GM23338 (cell line): ENCODE measurements around the gene TRABD2A. TPM values are rescaled to one million over a fixed set of nuclear protein-coding genes. Genes with fewer than 3 reads are reported as not detected.

ENCODE experiments used
- ATAC-seq: fragments of 200-7000 bp; cut with Tn5 transposase; 3 replicates; pipeline ENCODE4 v1.9.1; 2020
- DNase-seq: peaks from one replicate; pipeline ENCODE4 v3.0.0-alpha.2; 2015; ENCODE audit warnings: low spot score
- H2AFZ ChIP-seq: fragments of 200-600 bp; sonication (generic); 2 replicates; pipeline ENCODE4 v1.8.0; 2016; ENCODE audit warnings: antibody characterized with exemption, mild to moderate bottlenecking, moderate library complexity
- H3F3A ChIP-seq: fragments of 200-600 bp; sonication (generic); replicated peaks from 2 replicates; pipeline ENCODE4 v1.8.0; 2017; ENCODE audit warnings: antibody characterized with exemption, mixed run types, low read depth
- H3K27ac ChIP-seq: fragments of 200-600 bp; sonication (generic); 2 replicates; pipeline ENCODE4 v1.6.1; 2016; ENCODE audit warnings: low read depth
- H3K27me3 ChIP-seq: fragments of 200-600 bp; sonication (generic); 2 replicates; pipeline ENCODE4 v1.8.0; 2016; ENCODE audit warnings: mild to moderate bottlenecking, mixed run types, moderate library complexity; ENCODE audit not compliant: insufficient read depth
- H3K36me3 ChIP-seq: fragments of 200-600 bp; sonication (generic); 2 replicates; pipeline ENCODE4 v1.8.0; 2016; ENCODE audit warnings: mild to moderate bottlenecking; ENCODE audit not compliant: insufficient read depth
- H3K4me1 ChIP-seq: fragments of 200-600 bp; sonication (generic); 2 replicates; pipeline ENCODE4 v1.8.0; 2016; ENCODE audit warnings: mild to moderate bottlenecking, moderate library complexity; ENCODE audit not compliant: insufficient read depth
- H3K4me2 ChIP-seq: fragments of 200-600 bp; sonication (generic); 2 replicates; pipeline ENCODE4 v1.7.1; 2017; ENCODE audit warnings: mixed run types
- H3K4me3 ChIP-seq: fragments of 200-600 bp; sonication (generic); 2 replicates; pipeline ENCODE4 v1.6.1; 2016; ENCODE audit warnings: mixed run types
- H3K79me2 ChIP-seq: fragments of 200-600 bp; sonication (generic); replicated peaks from 2 replicates; pipeline ENCODE4 v1.8.0; 2017; ENCODE audit warnings: mild to moderate bottlenecking; ENCODE audit not compliant: insufficient read depth
- H3K9me2 ChIP-seq: fragments of 200-600 bp; sonication (generic); 2 replicates; pipeline ENCODE4 v1.8.0; 2017; ENCODE audit not compliant: insufficient read depth
- H4K20me1 ChIP-seq: fragments of 200-600 bp; sonication (generic); replicated peaks from 2 replicates; pipeline ENCODE4 v1.8.0; 2017; ENCODE audit warnings: mild to moderate bottlenecking; ENCODE audit not compliant: insufficient read depth
- H3K27ac Mint-ChIP-seq: 2 replicates; pipeline ENCODE4 v1.8.0; 2020; ENCODE audit warnings: inconsistent platforms, mild to moderate bottlenecking, moderate library complexity, mixed read lengths
- H3K27me3 Mint-ChIP-seq: 3 replicates; pipeline ENCODE4 v1.8.0; 2022; ENCODE audit warnings: low read depth, mild to moderate bottlenecking, moderate library complexity, mixed read lengths, inconsistent platforms; ENCODE audit not compliant: insufficient read depth, poor library complexity
- H3K36me3 Mint-ChIP-seq: 3 replicates; pipeline ENCODE4 v1.8.0; 2021; ENCODE audit warnings: low read depth, mild to moderate bottlenecking, inconsistent platforms, moderate library complexity, mixed read lengths
- H3K4me1 Mint-ChIP-seq: 3 replicates; pipeline ENCODE4 v1.8.0; 2020; ENCODE audit warnings: mild to moderate bottlenecking, inconsistent platforms, mixed read lengths
- H3K4me3 Mint-ChIP-seq: 3 replicates; pipeline ENCODE4 v1.8.0; 2021; ENCODE audit warnings: moderate library complexity, mild to moderate bottlenecking, inconsistent platforms, mixed read lengths
- H3K9me3 Mint-ChIP-seq: 3 replicates; pipeline ENCODE4 v1.8.0; 2020; ENCODE audit warnings: moderate library complexity, mild to moderate bottlenecking, inconsistent platforms, mixed read lengths
- CREB1 ChIP-seq: fragments of 250-450 bp; sonication (Bioruptor Pico); IDR thresholded peaks from 2 replicates; pipeline ENCODE4 v1.5.0; 2020; ENCODE audit warnings: low read depth, mild to moderate bottlenecking, moderate library complexity
- EZH2 ChIP-seq: fragments of 200-600 bp; sonication (generic); IDR thresholded peaks from one replicate; pipeline ENCODE4 v1.8.0; 2017; ENCODE audit warnings: antibody characterized with exemption, mild to moderate bottlenecking, low read depth; ENCODE audit not compliant: unreplicated experiment
- JUNB ChIP-seq: IDR thresholded peaks from one replicate; pipeline ENCODE4 v1.6.1; 2016; ENCODE audit warnings: antibody characterized with exemption; ENCODE audit not compliant: unreplicated experiment
- NANOG ChIP-seq: IDR thresholded peaks from 2 replicates; pipeline ENCODE4 v1.6.1; 2016; ENCODE audit warnings: antibody characterized with exemption, borderline replicate concordance
- POLR2AphosphoS5 ChIP-seq: IDR thresholded peaks from 2 replicates; pipeline ENCODE4 v1.6.1; 2016; ENCODE audit warnings: antibody characterized with exemption, low read depth
- STAT1 ChIP-seq: IDR thresholded peaks from one replicate; pipeline ENCODE4 v1.6.1; 2016; ENCODE audit warnings: antibody characterized with exemption; ENCODE audit not compliant: unreplicated experiment
- polyA plus RNA-seq: library from polyadenylated mRNA; unstranded; fragments of >200 nt; fragmentation: Nextera tagmentation; extraction: Ambion mirVana; gene quantifications from 2 replicates; pipeline ENCODE4 v1.2.1, GENCODE V29; 2016
- total RNA-seq: library from RNA; depleted of rRNA; stranded (reverse); fragments of >200 nt; shearing (Covaris generic); gene quantifications from 2 replicates; pipeline ENCODE4 v1.2.3, GENCODE V29; 2014
- TF ChIP-seq, protein P1 (sequence below): fragments of 250-450 bp; sonication (Bioruptor Pico); IDR thresholded peaks from 2 replicates; pipeline ENCODE4 v1.5.0; 2020; ENCODE audit warnings: mild to moderate bottlenecking, moderate library complexity
- TF ChIP-seq, protein P2 (sequence below): IDR thresholded peaks from 2 replicates; pipeline ENCODE4 v1.6.1; 2016; ENCODE audit warnings: antibody characterized with exemption
- TF ChIP-seq, protein P3 (sequence below), 2 experiments: fragments of 200-600 bp in 1 of 2; sonication (generic) in 1 of 2; conservative IDR thresholded peaks; 2 replicates each; pipeline versions ENCODE4 v1.5.1 to v1.6.1; 2016 to 2017; ENCODE audit warnings: antibody characterized with exemption in 2 of 2, low read depth in 2 of 2, mild to moderate bottlenecking in 2 of 2, moderate library complexity in 1 of 2

The TRABD2A gene
- total and polyA plus RNA-seq, 2 experiments from 2014 or later, result 5.5 to 12.1 TPM

DNA sequence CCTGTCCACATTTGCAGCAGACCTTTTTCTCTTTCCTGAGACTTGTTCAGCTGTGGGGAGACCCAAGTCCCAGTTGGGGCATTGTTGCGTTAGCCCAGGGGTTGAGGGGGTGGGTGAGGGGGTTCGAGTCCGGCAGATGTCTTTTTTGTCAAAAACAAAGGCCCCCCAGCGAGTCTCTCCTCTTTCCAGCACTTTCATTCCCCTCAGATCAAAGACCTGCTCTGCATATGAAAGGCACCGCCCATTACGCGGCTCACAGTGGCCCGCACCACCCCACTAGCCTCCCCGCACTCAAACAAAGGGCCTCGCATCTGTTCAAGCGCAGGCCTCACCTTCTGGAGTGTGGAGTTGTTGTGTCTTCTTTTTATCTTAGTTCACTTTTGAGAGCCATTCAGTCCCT lies 25.2 kb downstream of the TRABD2A start (continued):
- peak; percentile 81 for TF ChIP-seq NANOG
- no peak for TF ChIP-seq POLR2AphosphoS5
- TF ChIP-seq STAT1, result no peak
- no peak for TF ChIP-seq EZH2

DNA sequence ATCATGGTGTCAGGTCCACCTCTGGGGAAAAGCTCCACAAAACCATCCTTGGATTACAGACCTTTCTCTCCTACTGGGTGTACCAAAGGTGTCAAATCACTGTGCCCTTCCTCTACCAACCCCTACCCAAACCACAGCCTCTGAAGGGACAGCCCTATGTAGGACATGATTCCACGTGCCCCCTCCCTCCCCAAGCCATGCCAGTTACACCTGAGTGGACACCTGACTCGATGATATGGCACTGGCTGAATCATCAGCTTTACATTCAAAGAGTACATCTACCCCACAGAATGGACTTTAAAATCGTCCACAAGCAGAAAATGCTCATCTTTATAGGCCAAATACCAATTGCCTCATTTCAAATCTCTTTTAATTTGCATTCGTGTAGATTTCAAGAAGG lies 26.0 kb downstream of the TRABD2A start:
- Histone ChIP-seq H3K4me3 (no peak overlapping the region), H3K27ac (no peak overlapping the region), H3K79me2 (no peaks in the 10 kb centered on the region), H3K4me1 (peaks cover 18% of the 10 kb centered on the region), H4K20me1 (no peaks in the 10 kb centered on the region; the same call in 1 of the 2 replicates), H3K4me2 (peak overlapping the region; percentile 69; the same call in 1 of the 2 replicates), H3K27me3 (peaks cover 41% of the 10 kb centered on the region), H3F3A (no peaks in the 10 kb centered on the region), H3K9me2 (peaks cover 25% of the 10 kb centered on the region), H2AFZ (no peak overlapping the region), H3K36me3 (no peaks in the 10 kb centered on the region)
- Mint-ChIP-seq H3K4me1 (peaks cover 19% of the 10 kb centered on the region), H3K4me3 (no peak overlapping the region), H3K27ac (no peak overlapping the region), H3K9me3 (peaks cover 12% of the 10 kb centered on the region), H3K36me3 (peaks cover 6% of the 10 kb centered on the region; the same call in 2 of the 3 replicates), H3K27me3 (peaks cover 39% of the 10 kb centered on the region)
- no peak for ATAC-seq
- TF ChIP-seq POLR2AphosphoS5, result no peak
- TF ChIP-seq, protein P1, sequence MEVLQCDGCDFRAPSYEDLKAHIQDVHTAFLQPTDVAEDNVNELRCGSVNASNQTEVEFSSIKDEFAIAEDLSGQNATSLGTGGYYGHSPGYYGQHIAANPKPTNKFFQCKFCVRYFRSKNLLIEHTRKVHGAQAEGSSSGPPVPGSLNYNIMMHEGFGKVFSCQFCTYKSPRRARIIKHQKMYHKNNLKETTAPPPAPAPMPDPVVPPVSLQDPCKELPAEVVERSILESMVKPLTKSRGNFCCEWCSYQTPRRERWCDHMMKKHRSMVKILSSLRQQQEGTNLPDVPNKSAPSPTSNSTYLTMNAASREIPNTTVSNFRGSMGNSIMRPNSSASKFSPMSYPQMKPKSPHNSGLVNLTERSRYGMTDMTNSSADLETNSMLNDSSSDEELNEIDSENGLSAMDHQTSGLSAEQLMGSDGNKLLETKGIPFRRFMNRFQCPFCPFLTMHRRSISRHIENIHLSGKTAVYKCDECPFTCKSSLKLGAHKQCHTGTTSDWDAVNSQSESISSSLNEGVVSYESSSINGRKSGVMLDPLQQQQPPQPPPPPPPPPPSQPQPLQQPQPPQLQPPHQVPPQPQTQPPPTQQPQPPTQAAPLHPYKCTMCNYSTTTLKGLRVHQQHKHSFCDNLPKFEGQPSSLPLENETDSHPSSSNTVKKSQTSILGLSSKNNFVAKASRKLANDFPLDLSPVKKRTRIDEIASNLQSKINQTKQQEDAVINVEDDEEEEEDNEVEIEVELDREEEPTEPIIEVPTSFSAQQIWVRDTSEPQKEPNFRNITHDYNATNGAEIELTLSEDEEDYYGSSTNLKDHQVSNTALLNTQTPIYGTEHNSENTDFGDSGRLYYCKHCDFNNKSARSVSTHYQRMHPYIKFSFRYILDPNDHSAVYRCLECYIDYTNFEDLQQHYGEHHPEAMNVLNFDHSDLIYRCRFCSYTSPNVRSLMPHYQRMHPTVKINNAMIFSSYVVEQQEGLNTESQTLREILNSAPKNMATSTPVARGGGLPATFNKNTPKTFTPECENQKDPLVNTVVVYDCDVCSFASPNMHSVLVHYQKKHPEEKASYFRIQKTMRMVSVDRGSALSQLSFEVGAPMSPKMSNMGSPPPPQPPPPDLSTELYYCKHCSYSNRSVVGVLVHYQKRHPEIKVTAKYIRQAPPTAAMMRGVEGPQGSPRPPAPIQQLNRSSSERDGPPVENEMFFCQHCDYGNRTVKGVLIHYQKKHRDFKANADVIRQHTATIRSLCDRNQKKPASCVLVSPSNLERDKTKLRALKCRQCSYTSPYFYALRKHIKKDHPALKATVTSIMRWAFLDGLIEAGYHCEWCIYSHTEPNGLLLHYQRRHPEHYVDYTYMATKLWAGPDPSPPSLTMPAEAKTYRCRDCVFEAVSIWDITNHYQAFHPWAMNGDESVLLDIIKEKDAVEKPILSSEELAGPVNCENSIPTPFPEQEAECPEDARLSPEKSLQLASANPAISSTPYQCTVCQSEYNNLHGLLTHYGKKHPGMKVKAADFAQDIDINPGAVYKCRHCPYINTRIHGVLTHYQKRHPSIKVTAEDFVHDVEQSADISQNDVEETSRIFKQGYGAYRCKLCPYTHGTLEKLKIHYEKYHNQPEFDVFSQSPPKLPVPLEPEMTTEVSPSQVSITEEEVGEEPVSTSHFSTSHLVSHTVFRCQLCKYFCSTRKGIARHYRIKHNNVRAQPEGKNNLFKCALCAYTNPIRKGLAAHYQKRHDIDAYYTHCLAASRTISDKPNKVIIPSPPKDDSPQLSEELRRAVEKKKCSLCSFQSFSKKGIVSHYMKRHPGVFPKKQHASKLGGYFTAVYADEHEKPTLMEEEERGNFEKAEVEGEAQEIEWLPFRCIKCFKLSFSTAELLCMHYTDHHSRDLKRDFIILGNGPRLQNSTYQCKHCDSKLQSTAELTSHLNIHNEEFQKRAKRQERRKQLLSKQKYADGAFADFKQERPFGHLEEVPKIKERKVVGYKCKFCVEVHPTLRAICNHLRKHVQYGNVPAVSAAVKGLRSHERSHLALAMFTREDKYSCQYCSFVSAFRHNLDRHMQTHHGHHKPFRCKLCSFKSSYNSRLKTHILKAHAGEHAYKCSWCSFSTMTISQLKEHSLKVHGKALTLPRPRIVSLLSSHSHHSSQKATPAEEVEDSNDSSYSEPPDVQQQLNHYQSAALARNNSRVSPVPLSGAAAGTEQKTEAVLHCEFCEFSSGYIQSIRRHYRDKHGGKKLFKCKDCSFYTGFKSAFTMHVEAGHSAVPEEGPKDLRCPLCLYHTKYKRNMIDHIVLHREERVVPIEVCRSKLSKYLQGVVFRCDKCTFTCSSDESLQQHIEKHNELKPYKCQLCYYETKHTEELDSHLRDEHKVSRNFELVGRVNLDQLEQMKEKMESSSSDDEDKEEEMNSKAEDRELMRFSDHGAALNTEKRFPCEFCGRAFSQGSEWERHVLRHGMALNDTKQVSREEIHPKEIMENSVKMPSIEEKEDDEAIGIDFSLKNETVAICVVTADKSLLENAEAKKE (CRISPR knock-in tag), result no peak
- TF ChIP-seq, protein P2, sequence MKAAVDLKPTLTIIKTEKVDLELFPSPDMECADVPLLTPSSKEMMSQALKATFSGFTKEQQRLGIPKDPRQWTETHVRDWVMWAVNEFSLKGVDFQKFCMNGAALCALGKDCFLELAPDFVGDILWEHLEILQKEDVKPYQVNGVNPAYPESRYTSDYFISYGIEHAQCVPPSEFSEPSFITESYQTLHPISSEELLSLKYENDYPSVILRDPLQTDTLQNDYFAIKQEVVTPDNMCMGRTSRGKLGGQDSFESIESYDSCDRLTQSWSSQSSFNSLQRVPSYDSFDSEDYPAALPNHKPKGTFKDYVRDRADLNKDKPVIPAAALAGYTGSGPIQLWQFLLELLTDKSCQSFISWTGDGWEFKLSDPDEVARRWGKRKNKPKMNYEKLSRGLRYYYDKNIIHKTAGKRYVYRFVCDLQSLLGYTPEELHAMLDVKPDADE, result no peak
- TF ChIP-seq, protein P3, sequence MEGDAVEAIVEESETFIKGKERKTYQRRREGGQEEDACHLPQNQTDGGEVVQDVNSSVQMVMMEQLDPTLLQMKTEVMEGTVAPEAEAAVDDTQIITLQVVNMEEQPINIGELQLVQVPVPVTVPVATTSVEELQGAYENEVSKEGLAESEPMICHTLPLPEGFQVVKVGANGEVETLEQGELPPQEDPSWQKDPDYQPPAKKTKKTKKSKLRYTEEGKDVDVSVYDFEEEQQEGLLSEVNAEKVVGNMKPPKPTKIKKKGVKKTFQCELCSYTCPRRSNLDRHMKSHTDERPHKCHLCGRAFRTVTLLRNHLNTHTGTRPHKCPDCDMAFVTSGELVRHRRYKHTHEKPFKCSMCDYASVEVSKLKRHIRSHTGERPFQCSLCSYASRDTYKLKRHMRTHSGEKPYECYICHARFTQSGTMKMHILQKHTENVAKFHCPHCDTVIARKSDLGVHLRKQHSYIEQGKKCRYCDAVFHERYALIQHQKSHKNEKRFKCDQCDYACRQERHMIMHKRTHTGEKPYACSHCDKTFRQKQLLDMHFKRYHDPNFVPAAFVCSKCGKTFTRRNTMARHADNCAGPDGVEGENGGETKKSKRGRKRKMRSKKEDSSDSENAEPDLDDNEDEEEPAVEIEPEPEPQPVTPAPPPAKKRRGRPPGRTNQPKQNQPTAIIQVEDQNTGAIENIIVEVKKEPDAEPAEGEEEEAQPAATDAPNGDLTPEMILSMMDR (conservative IDR thresholded peaks at IDR 0.05; ENCODE audit: low read depth in 2 of 2), result no peak
- TF ChIP-seq JUNB, result no peak
- no peak for TF ChIP-seq NANOG
- no peak for TF ChIP-seq STAT1
- TF ChIP-seq CREB1 (CRISPR knock-in tag), result no peak
- DNase-seq, result no peak
